ENCODE measurements around the gene ZNF574. TPM values are rescaled to one million over a fixed set of nuclear protein-coding genes. Genes with fewer than 3 reads are reported as not detected.

The ZNF574 gene
- total and polyA plus RNA-seq, 2 of the 8 experiments (the other 6 are each of a cell fraction or from before 2014, with no cell fraction given) = 27.0 to 38.8 TPM

DNA sequence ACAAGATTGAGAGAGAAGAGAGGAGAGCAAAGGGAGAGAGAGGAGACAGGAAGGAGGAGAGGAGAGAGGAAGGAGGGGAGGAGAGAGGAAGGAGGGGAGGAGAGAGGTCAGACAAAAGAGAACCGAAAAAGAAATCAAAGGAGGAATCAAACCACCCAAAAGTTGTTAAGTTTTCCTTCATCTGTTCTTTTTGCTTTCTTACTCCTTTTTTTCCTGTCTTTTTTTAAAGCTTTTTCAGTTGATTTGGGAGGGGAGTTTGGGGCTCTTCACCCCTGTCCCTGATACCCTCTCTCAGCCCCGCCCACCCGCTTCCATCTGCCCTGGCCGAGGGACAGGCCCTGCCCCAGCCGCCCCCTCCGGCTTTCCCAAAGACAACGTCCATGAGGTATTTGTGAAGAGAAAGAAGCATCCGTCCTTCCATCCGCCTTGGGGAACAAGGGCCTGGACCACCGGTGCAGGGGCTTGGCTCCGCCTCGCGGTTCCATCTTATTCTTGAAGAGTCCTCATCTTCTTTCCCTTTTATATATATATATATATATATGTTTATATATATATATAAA is 13.3 kb downstream of the ZNF574 start:
- Histone ChIP-seq H3K14ac (ENCODE audit: insufficient read length) (no peak overlapping the region), H3K18ac (ENCODE audit: extremely low read depth, low read length) (peak overlapping the region; percentile 60; the same call in 1 of the 2 replicates), H2BK15ac (ENCODE audit: low read length) (no peak overlapping the region), H4K91ac (replicated peaks; ENCODE audit: insufficient read length, low read length) (no peak overlapping the region), H3K9ac (replicated peaks in 1 of 4; ENCODE audit: extremely low read depth in 1 of 4, low read depth in 3 of 4, low read length in 3 of 4) (no peak overlapping the region), H4K5ac (ENCODE audit: insufficient read length, low read depth, low read length) (no peak overlapping the region), H3K9me3 (ENCODE audit: insufficient read depth in 2 of 2, low read depth in 1 of 2, low read length in 1 of 2) (no peaks in the 10 kb centered on the region), H2BK20ac (ENCODE audit: low read length) (no peak overlapping the region), H3K56ac (replicated peaks; ENCODE audit: insufficient read length, low read depth, low read length) (no peak overlapping the region), H3K4ac (replicated peaks; ENCODE audit: insufficient read length, low read depth, low read length) (no peak overlapping the region), H3K27me3 (replicated peaks in 1 of 4; ENCODE audit: control insufficient read depth in 3 of 4, extremely low read depth in 1 of 4, insufficient read depth in 3 of 4, low read length in 3 of 4) (no peaks in the 10 kb centered on the region; a peak in 1 of 7 replicates), H3K4me2 (ENCODE audit: insufficient read depth in 1 of 2, low read depth in 2 of 2, low read length in 2 of 2) (no peak overlapping the region), H3K79me1 (ENCODE audit: low read depth, low read length) (no peaks in the 10 kb centered on the region), H2AFZ (ENCODE audit: low read length) (no peak overlapping the region), H3K79me2 (ENCODE audit: control insufficient read depth in 1 of 2, insufficient read depth in 2 of 2, low read length in 2 of 2) (no peaks in the 10 kb centered on the region), H3K4me1 (replicated peaks in 1 of 4; ENCODE audit: control insufficient read depth in 3 of 4, insufficient read depth in 4 of 4, low read length in 3 of 4) (peaks cover 0 to 9% (median 2%) of the 10 kb centered on the region in 4 experiments; a peak in 3 of 7 replicates), H2BK5ac (ENCODE audit: low read depth, low read length) (peak overlapping the region; percentile 32; the same call in 1 of the 2 replicates), H3K4me3 (ENCODE audit: extremely low read depth in 1 of 4, insufficient read depth in 2 of 4, low read depth in 3 of 4, low read length in 4 of 4) (no peak overlapping the region), H4K20me1 (replicated peaks in 1 of 2; ENCODE audit: control insufficient read depth in 1 of 2, insufficient read depth in 2 of 2, low read length in 2 of 2) (no peaks in the 10 kb centered on the region), H3K23me2 (ENCODE audit: low read depth, low read length) (no peaks in the 10 kb centered on the region), H2BK12ac (ENCODE audit: low read depth, low read length) (peak overlapping the region; percentile 75; the same call in 1 of the 2 replicates), H3K23ac (ENCODE audit: insufficient read length) (no peak overlapping the region), H3K36me3 (ENCODE audit: control insufficient read depth in 2 of 4, insufficient read depth in 4 of 4, low read length in 3 of 4) (no peaks in the 10 kb centered on the region), H2AK5ac (ENCODE audit: low read depth, low read length) (no peak overlapping the region), H2BK120ac (replicated peaks; ENCODE audit: low read depth, low read length) (no peak overlapping the region), H3K27ac (ENCODE audit: low read depth, low read length) (no peak overlapping the region), H4K8ac (ENCODE audit: extremely low read depth, insufficient read depth, low read length) (no peak overlapping the region)
- ChIA-PET POLR2A (ENCODE audit: partially characterized antibody) (no interaction called here), CTCF (ENCODE audit: partially characterized antibody) (interaction anchor here (1.4 kb wide), 1 partner anchor 19 kb away, joined by 4 read pairs; no protein-coding TSS in a partner anchor)
- FAIRE-seq = no peak
- WGBS, 2 experiments (ENCODE audit: extremely low coverage in 1 of 2, insufficient coverage in 1 of 2, insufficient read length in 1 of 2, insufficient replicate concordance in 2 of 2, low coverage in 1 of 2, low lambda C conversion rate in 2 of 2, missing lambda C conversion rate in 1 of 2) = 74% methylated on average over 8 of the region's 13 CpGs; no CpG with 5 or more reads in 1 of the 2 experiments
- no peak for DNase-seq (ENCODE audit: low read depth in 1 of 2, low spot score in 2 of 2)
- TF ChIP-seq POLR2A (IDR thresholded peaks at IDR 0.05; ENCODE audit: control extremely low read depth in 1 of 2, low read depth in 2 of 2, low read length in 2 of 2) (no peak), RAD21 (IDR thresholded peaks at IDR 0.05 in 1 of 2, conservative IDR thresholded peaks at IDR 0.05 in 1 of 2; ENCODE audit: low read depth in 2 of 2, low read length in 2 of 2) (no peak), NRF1 (IDR thresholded peaks at IDR 0.05; ENCODE audit: low read depth, low read length) (no peak), SRF (IDR thresholded peaks at IDR 0.05; ENCODE audit: low read depth, low read length) (no peak), SP2 (IDR thresholded peaks at IDR 0.05; ENCODE audit: low read length) (no peak), PHF8 (conservative IDR thresholded peaks at IDR 0.05; ENCODE audit: low read depth, low read length) (no peak), TEAD4 (IDR thresholded peaks at IDR 0.05; ENCODE audit: low read depth, low read length) (no peak), SUZ12 (IDR thresholded peaks at IDR 0.05; ENCODE audit: low read length) (no peak), RXRA (IDR thresholded peaks at IDR 0.05; ENCODE audit: insufficient read depth, low read depth, low read length) (no peak), TAF7 (optimal IDR thresholded peaks at IDR 0.05; ENCODE audit: borderline replicate concordance, low read depth, low read length) (no peak)
- TF ChIP-seq, protein P1, sequence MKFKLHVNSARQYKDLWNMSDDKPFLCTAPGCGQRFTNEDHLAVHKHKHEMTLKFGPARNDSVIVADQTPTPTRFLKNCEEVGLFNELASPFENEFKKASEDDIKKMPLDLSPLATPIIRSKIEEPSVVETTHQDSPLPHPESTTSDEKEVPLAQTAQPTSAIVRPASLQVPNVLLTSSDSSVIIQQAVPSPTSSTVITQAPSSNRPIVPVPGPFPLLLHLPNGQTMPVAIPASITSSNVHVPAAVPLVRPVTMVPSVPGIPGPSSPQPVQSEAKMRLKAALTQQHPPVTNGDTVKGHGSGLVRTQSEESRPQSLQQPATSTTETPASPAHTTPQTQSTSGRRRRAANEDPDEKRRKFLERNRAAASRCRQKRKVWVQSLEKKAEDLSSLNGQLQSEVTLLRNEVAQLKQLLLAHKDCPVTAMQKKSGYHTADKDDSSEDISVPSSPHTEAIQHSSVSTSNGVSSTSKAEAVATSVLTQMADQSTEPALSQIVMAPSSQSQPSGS (IDR thresholded peaks at IDR 0.05; ENCODE audit: low read length) = no peak
